GM23248 (cell line): ENCODE measurements around the gene C3orf33.

Experiments
- EZH2 ChIP-seq: fragments of 200-600 bp; sonication (generic); IDR thresholded peaks from 2 replicates; pipeline ENCODE4 v1.6.1; 2018; ENCODE audit warnings: antibody characterized with exemption, mild to moderate bottlenecking; ENCODE audit not compliant: insufficient read depth, poor library complexity, severe bottlenecking
- EZH2phosphoT487 ChIP-seq: fragments of 200-600 bp; sonication (generic); IDR thresholded peaks from 2 replicates; pipeline ENCODE4 v1.6.1; 2018; ENCODE audit warnings: antibody characterized with exemption, moderate library complexity, mild to moderate bottlenecking, low read depth; ENCODE audit not compliant: insufficient read depth

GRCh38 chr3:155746703-155747102 is 59.4 kb downstream of the C3orf33 start:
- TF ChIP-seq EZH2phosphoT487 (no peak), EZH2 (no peak)
